Tibial nerve (tissue), 3 donors: Measurements from ENCODE around the gene CCDC40.
A peak's percentile ranks its signal among the peaks of the same experiment; 100 is the strongest.

ENCODE experiments used
- CTCF ChIP-seq, 5 experiments: fragments of 200-600 bp in 3 of 5; fragments of 450-650 bp in 2 of 5; sonication (generic) in 3 of 5; IDR thresholded peaks; one replicate each; pipeline ENCODE4 v1.5.1; 2016 to 2019; ENCODE audit warnings: antibody characterized with exemption in 5 of 5, mild to moderate bottlenecking in 3 of 5, moderate library complexity in 2 of 5
- POLR2A ChIP-seq, 2 donors: fragments of 450-650 bp; IDR thresholded peaks; one replicate each; pipeline ENCODE4 v1.6.1; 2017; ENCODE audit warnings: antibody characterized with exemption in 2 of 2, mild to moderate bottlenecking in 2 of 2, moderate library complexity in 2 of 2

GRCh38 chr17:80005360-80006338, 30.8 kb upstream of the CCDC40 start:
- no peak for TF ChIP-seq POLR2A (IDR thresholded peaks at IDR 0.05)
- peak; percentile 94 to 100 (median 95) for TF ChIP-seq CTCF (IDR thresholded peaks at IDR 0.05)
